Activated T-cell treated with anti-CD3 and anti-CD28 coated beads, Interleukin-2, amount 50 U/mL, for 72 hours (primary cell): ENCODE results near the gene PTS. TPM values are rescaled to one million over a fixed set of nuclear protein-coding genes. Genes with fewer than 3 reads are reported as not detected.

Source experiments
- ATAC-seq, 2 donors: fragments of 150-1000 bp; cut with Tn5 transposase; replicated peaks in 1 of 2; 2 replicates each; pipeline ENCODE4 v1.10.0; 2021; ENCODE audit warnings: moderate library complexity in 2 of 2, mild to moderate bottlenecking in 1 of 2
- DNase-seq, 2 donors: peaks; one replicate each; pipeline ENCODE4 v3.0.0; 2021 to 2022; ENCODE audit warnings: mixed read lengths in 1 of 2
- H3K27ac Mint-ChIP-seq: one replicate; pipeline ENCODE4 v1.8.0; 2022; ENCODE audit warnings: mild to moderate bottlenecking, moderate library complexity, mixed read lengths
- H3K27me3 Mint-ChIP-seq: one replicate; pipeline ENCODE4 v1.8.0; 2022; ENCODE audit warnings: low read depth, mixed read lengths
- H3K36me3 Mint-ChIP-seq, 2 donors: one replicate each; pipeline ENCODE4 v1.8.0; 2022; ENCODE audit warnings: mixed read lengths in 2 of 2, mild to moderate bottlenecking in 1 of 2; ENCODE audit not compliant: insufficient read depth in 2 of 2
- H3K4me1 Mint-ChIP-seq: one replicate; pipeline ENCODE4 v1.8.0; 2022; ENCODE audit warnings: low read depth, mixed read lengths
- H3K4me3 Mint-ChIP-seq, 2 donors: one replicate each; pipeline ENCODE4 v1.8.0; 2022; ENCODE audit warnings: mild to moderate bottlenecking in 2 of 2, mixed read lengths in 2 of 2, moderate library complexity in 2 of 2
- H3K9me3 Mint-ChIP-seq, 2 donors: one replicate each; pipeline ENCODE4 v1.8.0; 2022; ENCODE audit warnings: mixed read lengths in 2 of 2
- total RNA-seq, 2 donors: library from RNA; stranded (reverse); gene quantifications; one replicate each; pipeline ENCODE4 v1.2.3, GENCODE V29; 2022

Gene PTS
- total RNA-seq, 2 donors from 2014 or later = 28.7 to 28.9 TPM

GRCh38 chr11:112253605-112254242 lies 27.5 kb downstream of the PTS start:
- ATAC-seq = no peak
- DNase-seq = no peak
- Mint-ChIP-seq H3K4me3 (no peak overlapping the region), H3K4me1 (no peaks in the 10 kb centered on the region), H3K36me3 (no peaks in the 10 kb centered on the region), H3K9me3 (no peaks in the 10 kb centered on the region), H3K27me3 (no peaks in the 10 kb centered on the region), H3K27ac (no peak overlapping the region)

DNA sequence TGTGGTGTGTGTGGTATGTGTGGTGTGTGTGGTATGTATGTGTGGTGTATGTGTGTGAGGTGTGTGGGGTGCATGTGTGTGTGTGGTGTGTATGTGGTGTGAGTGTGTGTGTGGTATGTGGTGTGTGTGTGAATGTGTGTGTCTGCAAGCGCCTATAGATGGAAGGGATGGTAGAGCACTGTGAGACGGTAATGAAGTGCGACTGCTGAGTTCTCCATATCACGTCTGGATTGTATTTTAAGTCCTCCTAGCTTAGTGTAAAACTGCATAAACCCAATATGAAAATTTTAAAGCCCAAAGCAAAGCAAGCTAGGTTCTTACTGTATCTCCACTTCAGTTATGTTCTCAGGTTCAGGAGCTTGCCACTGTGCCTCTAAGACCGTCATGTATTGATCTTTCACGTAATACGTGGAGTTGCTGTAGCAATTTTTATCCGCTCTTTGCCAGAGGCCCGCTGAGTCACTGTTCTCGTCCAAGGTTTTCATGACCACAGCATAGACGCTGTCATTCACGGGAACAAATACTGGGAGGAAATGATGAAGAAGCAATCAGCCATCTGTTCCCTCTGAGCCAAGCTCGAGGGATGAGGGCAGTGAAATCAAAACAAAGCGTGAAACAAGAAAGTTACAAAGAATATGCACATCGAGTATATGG lies 29.0 kb downstream of the PTS start:
- no peaks in the 10 kb centered on the region for H3K36me3 Mint-ChIP-seq
- no peak overlapping the region for H3K4me3 Mint-ChIP-seq
- no peak for DNase-seq
- H3K27me3 Mint-ChIP-seq = no peaks in the 10 kb centered on the region
- no peak overlapping the region for H3K27ac Mint-ChIP-seq
- no peaks in the 10 kb centered on the region for H3K4me1 Mint-ChIP-seq
- no peaks in the 10 kb centered on the region for H3K9me3 Mint-ChIP-seq
- no peak for ATAC-seq

- Mint-ChIP-seq H3K9me3 (no peaks in the 10 kb centered on the region), H3K27me3 (no peaks in the 10 kb centered on the region), H3K4me3 (no peak within 1 kb of the TSS), H3K36me3 (no peaks in the 10 kb centered on the region), H3K4me1 (no peaks in the 10 kb centered on the region), H3K27ac (no peak within 1 kb of the TSS)
- ATAC-seq (no peak), DNase-seq (no peak)
Measured at GRCh38 chr11:112260490-112260889, 34.3 kb downstream of the PTS start, which contains the start of gene PLET1. Gene PLET1, minus strand, starts transcription at chr11:112260860. Its CDS starts 271 bp downstream, at chr11:112260589.

GRCh38 chr11:112265659-112266409 lies 39.6 kb downstream of the PTS start:
- DNase-seq = no peak
- H3K4me1 Mint-ChIP-seq = no peaks in the 10 kb centered on the region
- no peak overlapping the region for H3K27ac Mint-ChIP-seq

DNA sequence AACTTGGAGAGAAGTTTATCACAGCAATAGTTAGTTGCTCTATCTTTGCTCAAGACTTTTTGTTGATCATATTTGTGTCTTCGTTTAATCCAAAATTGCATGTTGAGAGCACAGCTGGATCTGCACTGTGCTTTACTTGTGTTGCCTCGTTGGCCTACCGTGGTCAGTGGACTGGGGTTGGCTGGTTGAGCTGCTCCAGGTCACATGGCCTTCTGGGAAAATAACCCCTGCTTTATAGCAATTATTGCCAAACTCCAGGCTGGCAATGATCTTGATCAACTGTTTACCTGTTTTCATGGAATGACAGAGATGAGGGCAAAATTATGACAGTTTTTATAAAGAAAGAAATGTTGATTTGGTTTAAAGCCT lies 40.2 kb downstream of the PTS start:
- Mint-ChIP-seq H3K36me3 (no peaks in the 10 kb centered on the region), H3K4me3 (no peak overlapping the region), H3K9me3 (no peaks in the 10 kb centered on the region), H3K27ac (no peak overlapping the region), H3K27me3 (no peaks in the 10 kb centered on the region), H3K4me1 (no peaks in the 10 kb centered on the region)
- DNase-seq (no peak), ATAC-seq (no peak)

More at GRCh38 chr11:112265659-112266409, 39.6 kb downstream of the PTS start:
- Mint-ChIP-seq H3K9me3 (no peaks in the 10 kb centered on the region), H3K27me3 (no peaks in the 10 kb centered on the region), H3K36me3 (no peaks in the 10 kb centered on the region), H3K4me3 (no peak overlapping the region)
- no peak for ATAC-seq

GRCh38 chr11:112267188-112267591 lies 41.0 kb downstream of the PTS start:
- Mint-ChIP-seq H3K4me3 (no peak overlapping the region), H3K4me1 (no peaks in the 10 kb centered on the region), H3K27ac (no peak overlapping the region), H3K27me3 (no peaks in the 10 kb centered on the region), H3K36me3 (no peaks in the 10 kb centered on the region), H3K9me3 (no peaks in the 10 kb centered on the region)
- ATAC-seq = no peak
- DNase-seq = no peak

DNA sequence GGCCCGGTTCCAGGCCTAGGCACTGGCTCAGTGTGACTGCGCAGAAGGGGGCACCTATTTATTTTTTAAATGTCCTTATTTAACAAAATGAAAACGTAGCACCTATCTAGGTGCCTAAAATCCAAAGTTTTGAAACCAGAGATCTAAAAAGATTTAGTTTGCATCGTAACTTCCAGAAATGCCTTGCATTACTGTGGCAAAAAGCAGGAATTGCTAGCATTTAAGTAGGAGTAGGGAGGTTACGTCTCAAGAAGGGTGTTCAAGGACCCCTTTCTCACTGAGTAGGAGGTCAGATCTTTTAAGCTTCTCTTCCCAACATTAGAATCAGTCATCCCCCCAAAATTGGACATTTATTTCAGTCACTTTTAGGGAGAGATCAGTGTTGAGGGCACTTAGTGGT lies 42.2 kb downstream of the PTS start:
- ATAC-seq (no peak), DNase-seq (no peak)
- Mint-ChIP-seq H3K9me3 (no peaks in the 10 kb centered on the region), H3K27me3 (no peaks in the 10 kb centered on the region), H3K4me1 (no peaks in the 10 kb centered on the region), H3K36me3 (no peaks in the 10 kb centered on the region), H3K27ac (no peak overlapping the region), H3K4me3 (no peak overlapping the region)

- Mint-ChIP-seq H3K4me1 (no peaks in the 10 kb centered on the region), H3K27ac (no peak overlapping the region), H3K27me3 (no peaks in the 10 kb centered on the region), H3K9me3 (no peaks in the 10 kb centered on the region), H3K4me3 (no peak overlapping the region), H3K36me3 (no peaks in the 10 kb centered on the region)
- ATAC-seq = no peak
- DNase-seq = no peak
Measured at GRCh38 chr11:112269139-112269538, 42.9 kb downstream of the PTS start.

DNA sequence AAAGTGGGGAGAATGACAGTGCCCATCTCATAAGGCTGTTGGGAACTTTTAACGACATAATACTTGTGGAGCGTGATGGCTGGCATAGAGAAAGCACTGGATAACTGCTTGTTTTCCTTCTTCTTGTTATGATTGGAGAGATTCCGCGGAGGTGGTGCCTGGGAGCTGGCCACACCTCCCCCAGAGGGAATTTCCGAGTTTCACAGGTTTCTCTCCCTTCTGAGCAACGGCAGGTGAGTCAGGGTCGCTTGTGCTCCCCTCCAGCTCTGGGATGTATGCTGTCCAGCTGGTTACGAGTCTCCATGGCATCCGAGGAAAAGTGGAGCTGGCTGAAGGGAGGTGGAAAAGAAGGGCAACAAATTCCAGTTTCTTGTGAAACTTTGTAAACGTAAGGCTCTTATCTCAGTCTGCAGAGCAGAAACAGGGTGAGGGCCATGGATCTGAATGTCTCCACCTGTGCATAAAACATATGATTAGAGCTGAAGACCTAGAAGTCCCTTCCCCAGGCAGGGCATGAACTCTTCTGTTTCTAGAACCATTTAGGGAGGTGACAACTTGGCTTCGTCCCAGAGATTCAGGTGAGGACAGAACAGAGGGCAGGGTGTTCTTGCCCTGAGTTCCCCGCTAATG lies 44.4 kb downstream of the PTS start:
- Mint-ChIP-seq H3K36me3 (no peaks in the 10 kb centered on the region), H3K27ac (no peak overlapping the region), H3K4me1 (no peaks in the 10 kb centered on the region), H3K27me3 (no peaks in the 10 kb centered on the region), H3K9me3 (no peaks in the 10 kb centered on the region), H3K4me3 (no peak overlapping the region)
- ATAC-seq (no peak), DNase-seq (no peak)

DNA sequence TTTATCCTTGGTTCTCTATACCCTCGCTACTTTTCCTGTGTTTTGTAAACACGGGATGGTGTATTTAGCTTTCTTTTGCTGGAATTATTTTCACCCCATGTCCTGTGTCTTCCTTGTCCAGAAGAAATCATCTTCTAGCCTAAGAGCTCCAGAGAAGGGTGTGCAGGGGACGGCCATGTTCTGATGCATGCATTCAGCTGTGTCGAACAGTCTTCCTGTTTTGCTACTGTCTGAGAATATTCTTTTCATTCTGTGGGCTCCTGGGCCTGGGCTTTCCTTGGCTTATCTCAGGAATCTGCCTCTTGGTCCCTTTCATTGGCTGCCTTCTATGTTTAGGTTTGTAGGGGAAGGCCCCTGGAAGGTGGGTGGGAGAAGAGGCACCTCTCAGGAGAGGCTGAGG lies 45.0 kb downstream of the PTS start:
- Mint-ChIP-seq H3K27ac (no peak overlapping the region), H3K27me3 (no peaks in the 10 kb centered on the region), H3K4me1 (no peaks in the 10 kb centered on the region), H3K36me3 (no peaks in the 10 kb centered on the region), H3K9me3 (no peaks in the 10 kb centered on the region), H3K4me3 (no peak overlapping the region)
- ATAC-seq (no peak), DNase-seq (no peak)

DNA sequence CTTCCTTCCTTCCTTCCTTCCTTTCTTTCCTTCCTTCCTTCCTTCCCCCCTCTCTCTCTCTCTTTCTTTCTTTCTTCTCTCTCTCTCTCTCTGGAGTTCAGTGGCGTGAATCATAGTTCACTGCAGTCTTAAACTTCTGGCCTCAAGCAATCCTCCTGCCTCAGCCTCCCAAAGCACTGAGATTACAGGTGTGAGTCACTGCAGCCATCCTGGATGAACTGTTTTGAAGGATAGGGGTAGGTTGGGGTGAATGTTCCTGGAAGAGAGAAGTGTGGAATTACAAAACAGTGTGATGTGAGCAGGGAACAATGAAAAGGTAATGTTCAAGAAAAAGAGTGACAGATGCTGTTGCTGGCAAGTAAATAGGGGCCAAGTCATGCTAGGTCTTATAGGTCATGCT lies 46.8 kb downstream of the PTS start:
- H3K4me3 Mint-ChIP-seq = no peak overlapping the region
- no peaks in the 10 kb centered on the region for H3K4me1 Mint-ChIP-seq
- H3K36me3 Mint-ChIP-seq = no peaks in the 10 kb centered on the region
- H3K27ac Mint-ChIP-seq = no peak overlapping the region
- H3K9me3 Mint-ChIP-seq = no peaks in the 10 kb centered on the region
- ATAC-seq (no peak), DNase-seq (no peak)
- no peaks in the 10 kb centered on the region for H3K27me3 Mint-ChIP-seq

DNA sequence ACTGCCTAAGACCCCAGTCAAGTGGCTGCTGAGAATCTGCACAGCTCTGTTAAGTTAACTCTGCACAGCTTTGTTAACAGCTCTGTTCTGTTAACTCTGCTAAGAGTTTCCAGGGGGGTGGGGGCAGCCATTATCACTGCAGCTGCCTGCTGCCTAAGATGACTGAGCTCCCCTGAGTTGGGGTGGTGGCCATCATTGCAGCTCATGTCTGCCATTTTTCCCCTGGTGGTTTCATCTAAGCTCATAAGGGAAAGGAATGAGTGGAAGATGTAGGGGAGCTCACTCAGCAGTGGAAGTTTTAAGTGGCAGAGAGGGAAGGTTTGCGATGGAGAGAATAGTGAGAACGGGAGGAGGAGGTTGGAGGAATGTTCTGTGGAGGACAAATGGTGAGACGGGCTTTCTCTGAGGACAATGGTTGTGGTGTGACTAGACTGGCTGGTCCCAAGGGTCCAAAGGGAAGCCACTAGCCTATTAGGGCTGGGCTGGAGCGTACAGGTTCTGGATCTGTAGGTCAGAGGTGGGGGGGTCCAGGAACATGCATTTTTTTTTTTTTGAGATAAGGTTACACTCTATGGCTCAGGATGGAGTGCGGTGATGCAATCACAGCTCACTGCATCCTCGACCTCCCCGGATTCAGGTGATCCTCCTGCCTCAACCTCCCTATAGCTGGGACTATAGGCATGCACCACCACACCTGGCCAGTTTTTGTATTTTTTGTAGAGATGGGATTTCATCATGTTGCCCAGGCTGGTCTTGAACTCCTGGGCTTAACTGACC lies 48.0 kb downstream of the PTS start:
- Mint-ChIP-seq H3K4me3 (no peak overlapping the region), H3K27ac (no peak overlapping the region), H3K4me1 (peaks cover 1% of the 10 kb centered on the region), H3K36me3 (no peaks in the 10 kb centered on the region), H3K27me3 (no peaks in the 10 kb centered on the region), H3K9me3 (no peaks in the 10 kb centered on the region)
- no peak for DNase-seq
- ATAC-seq = no peak

DNA sequence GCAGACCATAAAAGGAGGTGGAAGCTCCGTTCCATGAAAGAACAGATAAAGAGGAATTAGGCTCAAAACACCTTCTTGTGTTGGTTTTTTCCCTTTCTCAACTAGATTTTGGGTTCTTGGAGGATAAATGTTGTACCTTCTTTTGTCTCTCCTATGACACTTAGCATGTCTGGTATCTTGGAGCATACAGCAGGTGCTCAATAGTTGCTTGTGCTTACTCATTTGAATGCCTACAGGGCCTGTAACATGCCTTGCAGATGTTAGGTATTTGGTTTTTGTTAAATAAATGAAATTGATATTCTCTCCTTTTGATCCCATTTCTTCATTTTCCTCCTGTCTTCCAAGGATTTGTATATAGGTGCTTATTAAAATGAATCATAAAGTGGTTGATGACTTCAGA lies 50.8 kb downstream of the PTS start:
- no peaks in the 10 kb centered on the region for H3K9me3 Mint-ChIP-seq
- DNase-seq (no peak), ATAC-seq (no peak)
- no peak overlapping the region for H3K4me3 Mint-ChIP-seq
- no peaks in the 10 kb centered on the region for H3K27me3 Mint-ChIP-seq
- peaks cover 17% of the 10 kb centered on the region for H3K4me1 Mint-ChIP-seq
- H3K36me3 Mint-ChIP-seq = no peaks in the 10 kb centered on the region
- no peak overlapping the region for H3K27ac Mint-ChIP-seq
